Astrocyte (in vitro differentiated cells and primary cell): ENCODE data around the gene ORMDL3. TPM values are rescaled to one million over a fixed set of nuclear protein-coding genes. Genes with fewer than 3 reads are reported as not detected.

ENCODE experiments used
- DNase-seq: peaks from one replicate; pipeline ENCODE4 v3.0.0-alpha.2; 2010; ENCODE audit warnings: low read depth
- FAIRE-seq: peaks from 2 replicates; lab custom pipeline; 2011; peaks lifted over from hg19 to GRCh38; lab: Jason Lieb, UNC
- H2AFZ ChIP-seq: 2 replicates; pipeline ENCODE4 v1.6.0; 2012; ENCODE audit warnings: low read depth, low read length, inconsistent platforms
- H3K27ac ChIP-seq: 2 replicates; pipeline ENCODE4 v1.5.1; 2011; ENCODE audit warnings: low read depth, low read length, inconsistent platforms
- H3K27me3 ChIP-seq: 2 replicates; pipeline ENCODE4 v1.6.0; 2011; ENCODE audit warnings: low read length, inconsistent platforms; ENCODE audit not compliant: insufficient read depth
- H3K36me3 ChIP-seq: 2 replicates; pipeline ENCODE4 v1.5.1; 2011; ENCODE audit warnings: low read length, inconsistent platforms; ENCODE audit not compliant: insufficient read depth
- H3K4me1 ChIP-seq: 2 replicates; pipeline ENCODE4 v1.5.1; 2011; ENCODE audit warnings: low read length, inconsistent platforms; ENCODE audit not compliant: insufficient read depth
- H3K4me2 ChIP-seq: 2 replicates; pipeline ENCODE4 v1.6.0; 2012; ENCODE audit warnings: low read length, inconsistent platforms
- H3K4me3 ChIP-seq: 2 replicates; pipeline ENCODE4 v1.5.1; 2011; ENCODE audit warnings: low read depth, mild to moderate bottlenecking, low read length, inconsistent platforms; ENCODE audit not compliant: insufficient read depth
- H3K79me2 ChIP-seq: 2 replicates; pipeline ENCODE4 v1.6.0; 2012; ENCODE audit warnings: mild to moderate bottlenecking, low read length, inconsistent platforms; ENCODE audit not compliant: insufficient read depth
- H3K9ac ChIP-seq: 2 replicates; pipeline ENCODE4 v1.6.0; 2012; ENCODE audit warnings: mild to moderate bottlenecking, low read length, inconsistent platforms
- H3K9me3 ChIP-seq: 2 replicates; pipeline ENCODE4 v1.5.1; 2012; ENCODE audit warnings: low read depth, mild to moderate bottlenecking, low read length, inconsistent platforms; ENCODE audit not compliant: insufficient read depth
- H4K20me1 ChIP-seq: 2 replicates; pipeline ENCODE4 v1.6.0; 2012; ENCODE audit warnings: low read length, inconsistent platforms; ENCODE audit not compliant: insufficient read depth
- H3K27ac Mint-ChIP-seq: one replicate; pipeline ENCODE4 v1.8.0; 2021; ENCODE audit warnings: mild to moderate bottlenecking, mixed read lengths; ENCODE audit not compliant: unreplicated experiment
- H3K27me3 Mint-ChIP-seq: one replicate; pipeline ENCODE4 v1.8.0; 2021; ENCODE audit warnings: low read depth, mixed read lengths; ENCODE audit not compliant: unreplicated experiment
- H3K36me3 Mint-ChIP-seq: one replicate; pipeline ENCODE4 v1.8.0; 2021; ENCODE audit warnings: low read depth, mixed read lengths; ENCODE audit not compliant: unreplicated experiment
- H3K4me1 Mint-ChIP-seq: one replicate; pipeline ENCODE4 v1.8.0; 2021; ENCODE audit warnings: low read depth, mixed read lengths; ENCODE audit not compliant: unreplicated experiment
- H3K4me3 Mint-ChIP-seq: one replicate; pipeline ENCODE4 v1.8.0; 2021; ENCODE audit warnings: mild to moderate bottlenecking, moderate library complexity, mixed read lengths; ENCODE audit not compliant: unreplicated experiment
- H3K9me3 Mint-ChIP-seq: one replicate; pipeline ENCODE4 v1.8.0; 2021; ENCODE audit warnings: mild to moderate bottlenecking, mixed read lengths; ENCODE audit not compliant: unreplicated experiment
- EZH2 ChIP-seq: IDR thresholded peaks from 2 replicates; pipeline ENCODE4 v1.6.1; 2012; ENCODE audit warnings: mild to moderate bottlenecking, low read length, inconsistent platforms; ENCODE audit not compliant: insufficient read depth
- total RNA-seq: library from RNA; stranded (reverse); gene quantifications from 2 replicates; pipeline ENCODE4 v1.2.1, GENCODE V29; 2021
- TF ChIP-seq, protein P1 (sequence below): IDR thresholded peaks from 2 replicates; pipeline ENCODE4 v1.5.1; 2011; ENCODE audit warnings: low read depth, mild to moderate bottlenecking, inconsistent platforms, low read length, moderate library complexity; ENCODE audit not compliant: insufficient read depth

ORMDL3 gene
- total RNA-seq, 1 donor from 2014 or later, result 65.3 TPM

DNA sequence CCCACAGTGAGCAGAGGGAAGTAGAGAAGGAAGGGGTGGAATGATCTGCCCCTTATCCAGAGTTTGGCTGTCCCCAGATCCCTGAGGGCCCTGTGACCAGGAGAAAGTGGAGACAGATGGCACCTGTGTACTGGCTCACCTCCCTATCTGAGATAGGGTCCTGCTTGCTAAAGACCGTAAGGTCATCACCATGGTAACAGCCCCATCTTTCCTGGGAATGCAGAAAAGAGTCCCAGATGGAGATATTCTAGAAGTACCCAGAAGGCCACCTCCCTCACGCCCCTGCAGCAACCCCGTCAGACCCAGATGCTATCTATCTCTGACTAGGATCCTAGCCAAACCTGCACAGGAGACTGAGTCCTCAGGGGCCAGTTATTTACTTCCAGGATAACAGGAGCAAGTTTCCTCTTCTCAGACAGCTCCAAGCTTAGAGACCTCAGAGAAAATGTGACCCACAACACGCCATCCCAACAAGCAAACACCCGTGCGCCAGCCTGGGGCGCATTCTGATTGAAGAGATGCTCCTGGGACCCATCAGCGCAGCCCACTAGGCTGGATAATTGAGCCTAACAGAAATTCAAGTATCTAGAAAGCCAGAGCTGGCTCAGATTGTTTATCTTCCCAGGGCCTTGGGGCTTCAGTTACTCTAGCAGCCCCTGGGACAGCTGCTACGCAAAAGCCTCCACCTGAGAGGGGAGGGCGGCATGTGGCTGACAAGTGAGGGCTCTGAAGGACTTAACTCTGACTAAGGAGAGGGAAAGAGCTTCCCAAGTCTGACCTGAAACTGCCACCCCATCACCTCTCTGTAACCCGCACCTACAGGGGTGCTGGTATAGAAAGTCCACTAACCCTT lies 1.9 kb downstream of the ORMDL3 start:
- Mint-ChIP-seq H3K4me3 (peak overlapping the region; percentile 89), H3K27me3 (no peaks in the 10 kb centered on the region), H3K27ac (peak overlapping the region; percentile 86), H3K4me1 (peaks cover 30% of the 10 kb centered on the region), H3K36me3 (peaks cover 15% of the 10 kb centered on the region), H3K9me3 (no peaks in the 10 kb centered on the region)
- Histone ChIP-seq H4K20me1 (peaks cover 62% of the 10 kb centered on the region), H3K4me1 (peaks cover 51% of the 10 kb centered on the region), H3K27me3 (no peaks in the 10 kb centered on the region), H2AFZ (no peak overlapping the region), H3K9ac (peak overlapping the region; percentile 87), H3K4me2 (peak overlapping the region; percentile 100), H3K79me2 (peaks cover 43% of the 10 kb centered on the region), H3K4me3 (peak overlapping the region; percentile 81), H3K9me3 (no peaks in the 10 kb centered on the region), H3K36me3 (peaks cover 15% of the 10 kb centered on the region), H3K27ac (no peak overlapping the region)
- FAIRE-seq, result no peak
- no peak for TF ChIP-seq EZH2
- TF ChIP-seq, protein P1, sequence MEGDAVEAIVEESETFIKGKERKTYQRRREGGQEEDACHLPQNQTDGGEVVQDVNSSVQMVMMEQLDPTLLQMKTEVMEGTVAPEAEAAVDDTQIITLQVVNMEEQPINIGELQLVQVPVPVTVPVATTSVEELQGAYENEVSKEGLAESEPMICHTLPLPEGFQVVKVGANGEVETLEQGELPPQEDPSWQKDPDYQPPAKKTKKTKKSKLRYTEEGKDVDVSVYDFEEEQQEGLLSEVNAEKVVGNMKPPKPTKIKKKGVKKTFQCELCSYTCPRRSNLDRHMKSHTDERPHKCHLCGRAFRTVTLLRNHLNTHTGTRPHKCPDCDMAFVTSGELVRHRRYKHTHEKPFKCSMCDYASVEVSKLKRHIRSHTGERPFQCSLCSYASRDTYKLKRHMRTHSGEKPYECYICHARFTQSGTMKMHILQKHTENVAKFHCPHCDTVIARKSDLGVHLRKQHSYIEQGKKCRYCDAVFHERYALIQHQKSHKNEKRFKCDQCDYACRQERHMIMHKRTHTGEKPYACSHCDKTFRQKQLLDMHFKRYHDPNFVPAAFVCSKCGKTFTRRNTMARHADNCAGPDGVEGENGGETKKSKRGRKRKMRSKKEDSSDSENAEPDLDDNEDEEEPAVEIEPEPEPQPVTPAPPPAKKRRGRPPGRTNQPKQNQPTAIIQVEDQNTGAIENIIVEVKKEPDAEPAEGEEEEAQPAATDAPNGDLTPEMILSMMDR, result no peak
- no peak for DNase-seq

DNA sequence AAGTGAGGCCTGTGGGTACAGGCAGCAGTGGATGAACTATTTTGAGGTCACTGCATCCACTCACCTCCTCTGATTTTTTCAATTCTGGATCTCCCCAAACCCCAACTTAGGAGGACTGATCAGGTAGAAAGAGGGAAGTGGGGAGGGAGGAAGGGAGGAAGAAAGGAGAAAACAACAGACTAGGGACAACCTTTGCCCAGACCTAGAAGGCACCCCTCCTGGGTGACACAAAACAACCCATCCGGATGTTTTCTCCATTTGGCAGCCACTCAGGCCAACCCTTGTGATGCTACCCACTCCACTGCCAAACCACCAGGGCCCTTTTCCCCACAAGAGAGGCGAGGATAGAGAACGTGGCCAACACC lies 2.7 kb downstream of the ORMDL3 start:
- H2AFZ ChIP-seq, result no peak overlapping the region
- H3K9me3 ChIP-seq, result no peaks in the 10 kb centered on the region
- peaks cover 43% of the 10 kb centered on the region for H3K79me2 ChIP-seq
- Mint-ChIP-seq H3K27me3 (no peaks in the 10 kb centered on the region), H3K4me1 (peaks cover 26% of the 10 kb centered on the region), H3K9me3 (no peaks in the 10 kb centered on the region), H3K4me3 (no peak overlapping the region), H3K36me3 (peaks cover 19% of the 10 kb centered on the region), H3K27ac (peak overlapping the region; percentile 41)
- TF ChIP-seq, protein P1, result no peak
- no peak for TF ChIP-seq EZH2
- H4K20me1 ChIP-seq, result peaks cover 68% of the 10 kb centered on the region
- H3K36me3 ChIP-seq, result peaks cover 18% of the 10 kb centered on the region
- no peaks in the 10 kb centered on the region for H3K27me3 ChIP-seq
- no peak overlapping the region for H3K4me3 ChIP-seq
- H3K27ac ChIP-seq, result peak overlapping the region; percentile 6
- DNase-seq, result no peak
- peaks cover 47% of the 10 kb centered on the region for H3K4me1 ChIP-seq
- FAIRE-seq, result no peak
- peak overlapping the region; percentile 27 for H3K9ac ChIP-seq
- peak overlapping the region; percentile 100 for H3K4me2 ChIP-seq
